ENCODE measurements around the gene SRGAP3.

DNA sequence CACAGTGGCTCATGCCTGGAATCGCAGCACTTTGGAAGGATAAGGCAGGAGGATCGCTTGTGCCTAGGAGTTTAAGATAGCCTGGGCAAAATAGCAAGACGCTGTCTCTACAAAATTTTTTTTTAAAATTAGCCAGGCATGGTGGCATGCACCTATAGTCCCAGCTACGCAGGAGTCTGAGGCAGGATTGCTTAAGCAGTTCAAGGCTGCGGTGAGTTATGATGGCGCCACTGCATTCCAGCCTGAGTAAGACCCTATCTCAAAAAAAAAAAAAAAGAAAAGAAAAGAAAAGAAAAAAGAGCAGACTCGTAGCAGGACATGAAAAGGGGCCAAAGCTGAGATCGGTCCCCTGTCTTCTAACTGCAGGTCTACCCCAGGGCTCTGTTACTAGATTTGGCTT lies 18.9 kb downstream of the SRGAP3 start:
- TF ChIP-seq POLR2A (IDR thresholded peaks at IDR 0.05) = no peak
- TF ChIP-seq CTCF (IDR thresholded peaks at IDR 0.05) = no peak

Measured in testis (tissue), 2 donors.